ENCODE results near the gene MYOCOS. TPM values are rescaled to one million over a fixed set of nuclear protein-coding genes. Genes with fewer than 3 reads are reported as not detected.

The MYOCOS gene
- total and polyA plus RNA-seq, 9 of the 15 experiments (the other 6 are each of a cell fraction or from before 2014, with no cell fraction given), result 0.07 TPM; not detected in 7

- no peak for TF ChIP-seq REST (IDR thresholded peaks at IDR 0.05; ENCODE audit: borderline replicate concordance)
- no peak for TF ChIP-seq REST (CRISPR knock-in tag; IDR thresholded peaks at IDR 0.05; ENCODE audit: low read depth)
- no peak for TF ChIP-seq ARID3B (CRISPR knock-in tag; IDR thresholded peaks at IDR 0.05; ENCODE audit: borderline replicate concordance)
- TF ChIP-seq ZNF3 (CRISPR knock-in tag; IDR thresholded peaks at IDR 0.05), result no peak
- TF ChIP-seq NR2C1 (IDR thresholded peaks at IDR 0.05), result no peak
- no peak for TF ChIP-seq NR2C1 (tag; IDR thresholded peaks at IDR 0.05)
- no peak for TF ChIP-seq GATAD2B (IDR thresholded peaks at IDR 0.05; ENCODE audit: borderline replicate concordance)
- TF ChIP-seq CREB3L1 (IDR thresholded peaks at IDR 0.05; ENCODE audit: borderline replicate concordance, low read depth), result no peak
- TF ChIP-seq DLX4 (CRISPR knock-in tag; IDR thresholded peaks at IDR 0.05), result no peak
- no peak for TF ChIP-seq MED1 (CRISPR knock-in tag; IDR thresholded peaks at IDR 0.05; ENCODE audit: borderline replicate concordance)
- no peak for TF ChIP-seq HIVEP1 (CRISPR knock-in tag; IDR thresholded peaks at IDR 0.05)
- no peak for TF ChIP-seq FOXP1 (CRISPR knock-in tag; IDR thresholded peaks at IDR 0.05)
- no peak for TF ChIP-seq KDM2B (CRISPR knock-in tag; IDR thresholded peaks at IDR 0.05)
- TF ChIP-seq TEAD2 (tag; IDR thresholded peaks at IDR 0.05), result no peak
- TF ChIP-seq STAT6 (CRISPR knock-in tag; IDR thresholded peaks at IDR 0.05), result no peak
- no peak for TF ChIP-seq ZNF134 (CRISPR knock-in tag; conservative IDR thresholded peaks at IDR 0.05)
These were observed 40.3 kb upstream of the MYOCOS start (continued) for GRCh38 chr1:171581766-171582165.
